Measurements from ENCODE around the gene CCNI.

- TF ChIP-seq CTCF (IDR thresholded peaks at IDR 0.05; ENCODE audit: low read length): no peak
- no peak for TF ChIP-seq EZH2 (optimal IDR thresholded peaks at IDR 0.05; ENCODE audit: low read depth, low read length)
These were observed 60.4 kb downstream of the CCNI start for GRCh38 chr4:77015390-77015789.

All from MM.1S (cell line).